ENCODE data around the gene PPY.
"Not testable (repeated sequence)": the region's sequence is repeated elsewhere in the genome, so short reads cannot be mapped to it uniquely, and the experiment has no call there.

PPY gene

DNA sequence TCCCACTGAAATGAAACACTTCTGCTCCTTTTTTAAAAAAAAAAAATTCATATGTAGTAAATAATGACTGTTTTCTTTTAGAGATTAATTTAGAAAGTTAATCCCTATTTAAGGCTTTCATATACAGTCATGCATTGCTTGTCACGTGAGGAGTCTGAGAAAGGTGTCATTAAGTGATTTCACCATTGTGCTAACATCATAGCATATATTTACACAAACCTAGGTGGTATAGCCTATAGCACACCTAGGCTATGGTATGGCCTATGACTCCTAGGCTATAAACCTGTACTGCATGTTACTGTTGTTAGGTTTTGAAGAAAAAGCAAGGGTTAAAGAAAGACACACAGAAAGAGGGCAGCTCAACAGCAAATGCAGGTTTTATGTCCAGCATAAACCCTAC lies 13.7 kb downstream of the PPY start:
- no peak for DNase-seq

DNA sequence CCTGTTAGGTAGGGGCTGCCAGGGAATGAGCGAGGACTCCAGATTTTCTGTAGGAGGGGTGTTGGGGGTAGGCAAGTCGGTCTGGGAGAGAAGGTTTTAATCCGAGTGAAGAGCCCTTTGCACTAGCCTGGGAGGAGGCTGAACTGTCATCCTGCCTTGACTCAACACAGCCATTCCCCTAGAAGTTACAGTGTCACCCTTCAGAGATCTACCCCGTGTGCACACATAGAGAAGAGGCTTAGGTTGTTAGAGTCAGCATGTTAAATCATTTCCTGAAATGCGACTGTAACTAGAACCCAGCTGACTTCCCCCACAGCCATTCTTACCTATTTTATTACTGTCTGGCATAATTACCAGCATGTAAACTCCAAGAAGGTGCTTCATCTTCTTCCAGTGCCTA lies 14.3 kb downstream of the PPY start:
- not testable (repeated sequence) for DNase-seq

DNA sequence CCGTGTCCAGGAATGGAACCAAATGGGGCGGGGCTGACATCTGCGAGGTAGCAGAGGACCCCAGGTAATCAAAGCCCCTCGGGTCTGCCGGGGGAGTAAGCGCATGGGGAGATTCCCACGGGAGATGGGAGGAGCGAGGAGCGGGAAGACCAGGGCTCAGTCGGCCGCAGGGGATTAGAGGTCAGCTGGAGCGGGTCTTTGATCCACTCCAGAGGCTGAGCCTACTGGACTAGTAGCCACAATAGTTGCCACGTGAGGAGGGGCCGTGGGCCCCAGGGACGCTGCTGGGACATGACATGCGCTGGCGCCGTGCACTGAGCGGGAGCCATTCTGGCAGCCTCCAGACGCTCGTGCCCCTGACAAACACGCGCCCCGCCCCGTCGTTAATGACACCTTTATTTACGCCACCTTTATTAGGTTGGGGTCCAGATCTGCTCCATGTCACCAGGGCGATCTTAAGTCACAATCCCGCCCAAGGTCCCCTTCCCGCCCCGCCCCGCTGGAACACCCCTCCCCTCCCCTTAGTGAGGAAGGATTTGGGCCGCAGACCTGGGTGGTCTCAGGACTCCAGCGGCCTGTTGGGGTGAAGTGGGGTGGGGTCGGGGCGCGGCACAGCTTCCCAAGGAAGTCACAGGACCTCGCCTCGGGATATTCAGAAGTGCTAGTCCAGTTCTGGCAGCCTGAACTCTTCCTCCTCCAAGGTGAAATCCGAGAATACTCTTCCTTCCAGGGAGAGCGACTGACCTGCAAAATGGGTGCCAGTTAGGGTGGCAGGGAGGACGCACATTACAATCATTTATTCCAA lies 15.0 kb downstream of the PPY start:
- DNase-seq: no peak

DNA sequence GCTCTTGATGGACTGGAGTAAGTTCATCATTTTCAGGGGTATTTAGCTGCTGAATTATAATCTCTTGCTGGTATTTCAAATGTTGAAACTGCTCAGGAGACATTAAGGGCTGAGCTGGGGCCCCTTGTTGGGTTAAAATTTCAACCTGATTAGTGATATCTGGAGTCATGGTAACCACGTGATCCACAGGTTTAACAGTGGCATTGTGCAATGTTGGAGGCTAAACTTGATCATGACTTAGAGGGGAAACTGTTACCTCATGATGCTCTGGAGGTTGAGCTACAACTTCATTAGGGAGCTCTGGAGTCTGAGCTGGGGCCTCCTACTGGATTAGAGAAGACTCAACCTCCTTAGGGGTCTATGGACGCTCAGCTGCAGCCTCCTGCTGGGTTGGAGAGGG lies 17.7 kb downstream of the PPY start:
- DNase-seq: no peak

DNA sequence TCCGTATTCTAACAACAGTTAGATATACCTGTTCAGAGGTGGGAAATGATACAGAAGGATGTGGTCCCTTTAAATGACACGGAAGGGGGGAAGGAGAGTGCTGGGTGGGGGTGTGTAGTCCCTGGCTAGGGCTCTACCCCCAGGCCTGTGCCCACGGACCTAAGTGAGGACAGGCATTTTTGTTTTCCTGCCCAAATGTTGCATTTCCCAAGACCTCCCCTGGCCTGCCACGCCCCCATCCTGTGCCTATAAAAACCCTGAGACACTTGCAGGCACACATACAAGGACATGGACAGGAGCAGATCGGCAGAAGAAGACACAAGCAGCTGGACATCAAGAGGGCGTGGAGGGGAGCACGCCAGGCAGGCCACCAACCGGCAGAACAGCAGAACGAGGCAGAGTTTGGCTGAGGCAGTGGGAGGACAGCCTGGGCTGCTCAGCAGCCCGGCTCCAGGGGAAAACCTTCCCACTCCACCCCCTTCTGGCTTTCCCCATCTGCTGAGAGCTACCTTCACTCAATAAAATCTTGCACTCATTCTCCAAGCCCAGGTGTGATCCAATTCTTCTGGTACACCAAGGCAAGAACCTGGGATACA lies 21.7 kb downstream of the PPY start:
- no peak for DNase-seq

DNA sequence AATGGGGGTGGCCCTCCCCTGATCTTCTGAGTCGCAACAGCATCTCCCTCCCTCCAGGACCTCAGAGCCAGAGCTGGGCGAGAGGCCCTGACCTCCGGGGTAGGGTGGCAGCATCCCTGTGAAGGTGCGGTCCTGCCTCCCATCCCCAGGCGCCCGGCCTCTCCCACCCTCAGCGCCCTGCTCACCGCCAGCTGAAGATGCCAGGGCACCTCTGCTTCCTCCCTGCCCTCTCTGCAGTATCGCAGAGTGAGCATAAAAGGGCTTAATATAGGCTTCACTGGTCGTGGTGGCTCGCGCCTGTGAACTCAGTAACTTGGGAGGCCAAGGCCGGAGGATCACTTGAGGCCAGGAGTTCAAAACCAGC lies 24.3 kb downstream of the PPY start:
- DNase-seq: no peak

DNA sequence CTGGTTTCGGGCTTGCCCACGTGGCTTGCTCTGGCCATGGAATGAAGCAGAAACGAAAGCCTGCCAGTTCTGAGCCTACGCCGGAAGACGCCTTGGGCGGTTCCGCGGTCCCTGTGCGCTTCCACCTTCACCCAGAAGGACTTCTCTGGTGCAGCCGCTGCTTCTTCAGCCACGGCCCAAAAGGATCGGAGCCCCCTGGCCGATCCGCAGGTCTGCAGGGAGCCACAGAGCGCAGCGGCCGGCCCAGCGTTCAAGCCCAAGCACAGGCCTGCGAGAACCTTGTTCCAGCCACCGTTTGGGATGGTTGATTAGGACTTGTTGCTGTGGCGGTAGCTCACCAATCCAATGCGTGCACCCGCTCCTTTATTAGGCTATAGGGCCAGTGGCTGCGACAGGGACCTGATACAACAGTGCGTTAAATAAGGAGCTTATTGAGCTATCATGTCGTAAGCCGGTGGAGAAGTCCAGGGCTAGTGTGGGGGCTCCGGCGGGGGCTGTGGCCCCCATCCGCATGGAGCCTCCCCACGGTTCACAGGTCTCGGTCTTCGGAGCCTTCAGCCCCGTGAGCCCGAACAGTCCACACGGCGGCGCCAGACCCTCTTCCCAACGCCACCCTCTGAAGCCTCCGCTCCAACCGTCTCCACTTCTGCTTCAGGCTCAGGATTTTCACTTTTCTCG lies 24.8 kb downstream of the PPY start:
- peak; percentile 18 to 30 for DNase-seq

DNA sequence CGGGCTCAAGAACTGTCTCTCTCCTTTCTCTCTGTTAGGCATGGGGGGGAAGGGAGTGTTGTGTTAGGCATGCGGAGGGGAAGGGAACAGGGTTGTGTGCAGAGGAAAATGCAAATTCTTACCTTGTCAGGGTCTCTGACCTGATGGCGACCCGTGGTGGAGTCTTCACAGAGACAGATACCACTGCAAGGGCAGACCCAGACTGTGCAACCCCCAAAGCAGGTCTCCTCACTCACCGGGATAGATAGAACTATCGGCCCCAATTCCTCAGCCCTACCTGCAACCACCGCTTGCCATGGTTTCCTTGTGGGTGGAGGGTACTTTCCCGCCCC lies 25.3 kb downstream of the PPY start:
- DNase-seq: no peak

DNA sequence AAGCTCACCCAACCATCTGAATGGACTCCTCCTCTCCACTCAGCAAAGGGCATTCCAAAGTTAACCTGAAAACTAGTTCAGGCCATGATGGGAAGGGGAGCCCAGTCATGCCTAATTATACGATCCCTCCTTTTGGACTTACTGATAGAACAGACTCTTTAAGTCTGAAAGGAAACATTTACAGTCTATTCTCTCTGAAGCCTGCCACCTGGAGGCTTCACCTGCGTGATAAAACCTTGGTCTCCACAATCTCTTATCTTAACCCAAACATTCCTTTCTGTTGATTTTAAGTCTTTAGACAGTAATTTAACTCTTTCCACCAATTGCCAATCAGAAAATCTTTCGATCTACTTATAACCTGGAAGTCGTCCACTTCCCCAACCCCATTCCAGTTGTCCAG lies 25.9 kb downstream of the PPY start:
- no peak for DNase-seq

DNA sequence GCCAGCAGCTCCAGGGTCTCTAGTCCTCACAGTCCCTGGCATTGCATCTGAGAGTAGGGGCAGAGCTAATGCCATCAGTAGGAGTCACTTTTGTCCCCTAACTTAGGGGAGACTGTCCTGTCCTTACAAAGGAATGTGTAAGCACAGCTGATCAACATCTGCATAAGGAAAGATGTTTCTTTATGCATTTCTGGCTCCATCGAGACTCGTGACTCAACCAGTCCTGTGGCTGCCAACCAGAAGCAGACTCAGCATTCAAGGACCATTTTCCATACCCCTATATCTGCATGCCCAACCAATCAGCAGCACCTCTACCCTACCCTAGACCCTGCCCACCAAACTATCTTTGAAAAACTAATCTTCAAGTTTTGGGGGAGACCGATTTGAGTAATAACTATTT lies 26.7 kb downstream of the PPY start:
- no peak for DNase-seq

DNA sequence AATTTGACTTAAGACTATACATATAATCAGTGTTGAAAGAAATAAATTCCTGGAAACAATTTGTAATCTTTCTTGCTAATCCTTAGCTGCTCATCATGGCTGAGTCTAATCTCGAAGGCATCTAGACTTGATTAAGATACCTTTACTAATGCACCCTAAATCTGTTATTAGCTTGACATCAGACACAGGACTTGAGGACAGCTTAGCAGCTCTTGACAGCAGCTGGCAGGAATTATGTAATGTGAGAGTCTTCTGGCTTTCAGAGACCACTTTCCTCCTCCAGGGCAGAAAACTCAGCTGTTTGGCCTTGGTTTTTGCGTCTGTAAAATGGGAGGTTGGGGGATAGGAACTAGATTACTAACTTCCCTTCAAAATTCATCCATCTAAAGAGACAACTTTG lies 27.8 kb downstream of the PPY start:
- no peak for DNase-seq

DNA sequence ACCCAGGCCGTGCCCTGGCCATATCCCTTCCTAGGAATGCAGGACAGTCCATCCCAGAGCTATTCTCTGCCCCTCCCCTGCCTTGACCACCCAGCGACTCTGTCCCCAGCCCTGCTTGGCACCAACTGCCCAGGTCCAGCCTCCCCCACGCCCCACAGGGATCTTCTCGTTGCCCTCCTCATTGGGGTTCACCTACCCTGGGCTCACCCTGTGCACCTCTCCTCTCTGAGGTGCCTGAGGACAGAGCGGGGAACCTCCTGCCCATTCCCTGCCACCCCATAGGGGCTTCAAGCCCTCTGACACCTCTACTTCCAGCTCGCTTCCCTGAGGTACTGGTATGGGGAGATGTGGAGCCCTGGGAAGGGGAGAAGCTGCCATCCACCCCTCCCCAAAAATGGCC lies 28.7 kb downstream of the PPY start:
- DNase-seq: no peak

DNA sequence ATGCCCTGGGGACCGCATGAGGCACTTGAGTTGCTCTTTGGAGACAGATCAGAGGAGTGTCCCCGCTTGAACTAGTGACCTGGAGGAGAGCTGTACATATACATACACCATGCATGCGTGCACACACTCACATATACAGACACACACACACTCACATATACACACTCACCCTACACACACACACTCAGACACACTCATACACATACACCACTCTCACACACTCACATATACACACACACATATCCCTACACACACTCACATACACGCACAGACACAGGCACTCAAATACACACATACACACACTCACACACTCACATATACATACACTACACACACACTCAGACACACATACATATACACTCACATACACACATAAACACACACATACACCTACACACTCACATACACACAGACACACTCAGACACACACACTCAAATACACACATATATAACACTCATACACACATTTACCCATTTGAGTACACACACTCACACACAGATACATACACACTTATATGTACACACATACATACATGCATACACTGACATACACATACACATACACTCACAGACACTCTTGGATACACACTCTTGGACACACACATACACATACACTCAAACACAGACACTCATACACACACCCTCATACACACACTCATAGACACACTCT lies 29.5 kb downstream of the PPY start:
- DNase-seq: no peak

DNA sequence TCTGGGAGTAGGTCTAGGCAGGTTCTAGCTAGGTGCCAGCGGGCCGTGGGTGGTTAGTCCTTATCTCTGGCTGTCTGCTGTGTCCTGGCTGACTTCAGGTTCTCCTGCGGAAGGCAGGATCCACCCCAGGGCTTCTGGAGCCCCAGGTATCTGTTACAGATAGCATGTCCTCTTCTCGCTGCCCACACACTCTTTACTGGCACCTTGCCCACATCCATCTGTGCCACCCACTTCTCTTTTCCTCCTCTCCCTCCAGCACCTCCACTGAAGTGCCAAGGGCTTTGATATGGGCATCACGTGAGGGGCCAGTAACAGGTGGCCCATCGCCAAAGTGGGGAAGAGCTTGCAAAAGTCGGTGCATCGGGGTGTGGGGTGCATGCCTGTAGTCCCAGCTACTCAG lies 30.4 kb downstream of the PPY start:
- DNase-seq: no peak

DNA sequence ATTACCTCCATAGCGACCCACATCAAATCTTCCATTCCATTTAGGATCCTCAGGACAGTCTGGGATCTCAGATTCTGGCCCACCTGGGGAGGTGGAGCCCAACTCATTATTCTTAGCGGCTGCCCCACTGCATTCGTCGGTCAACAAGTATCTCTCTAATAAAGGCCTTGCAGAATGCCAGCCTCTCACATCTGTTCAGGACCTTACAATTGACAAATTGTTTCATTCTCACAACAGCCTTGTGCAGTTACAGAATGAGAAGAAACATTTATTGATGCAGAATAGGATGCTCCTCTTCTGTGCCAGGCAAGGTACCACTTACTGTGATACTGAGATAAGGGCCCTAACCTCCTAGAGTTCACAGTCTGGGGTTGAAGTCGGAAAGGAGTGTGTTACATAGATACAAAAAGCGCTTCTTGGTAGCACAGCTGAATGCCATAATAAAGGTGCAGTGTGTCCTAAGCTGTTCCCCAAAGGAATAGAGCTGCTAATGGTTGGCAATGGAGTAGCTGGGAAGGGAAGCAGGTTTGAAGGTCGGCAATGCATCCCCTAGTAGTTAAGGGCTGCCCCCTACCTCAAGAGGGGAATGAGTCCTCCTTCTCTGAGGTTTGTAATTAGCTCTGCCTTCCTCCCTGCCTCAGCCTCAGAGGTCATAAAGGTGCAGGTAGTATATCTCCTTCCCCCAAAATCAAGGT lies 32.6 kb downstream of the PPY start:
- DNase-seq: no peak

DNA sequence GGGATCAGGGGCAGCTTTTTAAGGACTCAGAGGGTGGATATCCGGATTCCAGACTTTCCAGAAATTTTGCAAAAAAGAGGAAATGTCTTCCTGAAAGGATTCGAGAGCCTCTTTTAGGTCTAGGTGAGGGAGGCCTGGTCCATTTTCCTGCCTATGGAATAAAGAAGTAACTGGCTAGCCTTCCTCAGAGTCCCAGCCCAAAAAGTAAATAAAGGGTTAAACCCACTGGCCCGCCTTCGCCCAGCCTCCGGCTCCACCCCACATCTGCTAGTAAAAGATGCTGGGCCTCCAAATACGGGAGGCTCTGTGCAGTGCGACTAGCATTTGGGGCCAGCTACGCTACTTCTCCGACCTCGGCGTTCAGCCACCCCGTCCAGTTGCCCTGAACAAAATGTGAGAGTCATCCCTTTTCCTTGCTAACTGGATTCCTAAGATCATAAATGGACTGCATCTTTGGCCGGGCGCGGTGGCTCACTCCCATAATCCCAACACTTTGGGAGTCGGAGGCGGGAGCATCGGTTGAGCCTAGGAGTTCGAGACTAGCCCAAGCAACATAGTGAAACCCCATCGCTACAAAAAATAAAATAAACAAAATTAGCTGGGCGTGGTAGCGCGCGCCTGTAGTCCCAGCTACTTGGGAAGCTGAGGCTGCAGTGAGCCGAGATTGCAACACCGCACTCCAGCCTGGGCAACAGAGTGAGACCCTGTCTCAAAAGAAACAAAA lies 34.1 kb downstream of the PPY start:
- DNase-seq: no peak

DNA sequence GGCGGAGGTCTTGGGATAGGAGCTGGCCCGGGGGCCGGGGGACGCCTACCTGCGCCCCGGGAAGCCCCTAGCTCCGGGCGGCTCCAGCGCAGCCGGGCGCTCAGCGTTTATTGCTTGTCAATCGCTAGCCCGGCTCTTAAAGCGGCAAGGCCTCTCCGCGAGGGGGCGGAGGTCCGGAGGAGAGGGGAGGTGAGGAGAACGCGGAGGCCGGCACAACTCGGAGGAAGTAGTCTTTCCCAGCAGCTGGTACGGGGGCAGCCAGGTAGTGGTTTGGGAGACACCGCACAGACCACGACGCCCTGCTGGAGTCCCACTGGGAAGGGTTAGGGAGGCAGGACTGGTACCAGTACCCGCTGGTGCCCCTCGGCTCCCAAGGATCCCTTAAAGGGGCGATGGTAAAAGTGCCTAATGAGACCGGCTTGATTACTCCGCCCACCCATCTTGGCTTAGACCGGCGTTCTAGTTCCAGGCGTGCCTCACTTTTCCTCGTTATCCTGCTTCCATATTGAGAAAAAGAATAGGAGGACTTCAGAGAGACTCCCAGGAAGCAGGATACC lies 34.8 kb downstream of the PPY start, which contains the start of gene MPP2:
Gene MPP2 (minus strand): TSS at position 112 of the 557 bp plus-strand sequence. CDS start 3,076 bp downstream, outside the sequence.
- DNase-seq: no peak

DNA sequence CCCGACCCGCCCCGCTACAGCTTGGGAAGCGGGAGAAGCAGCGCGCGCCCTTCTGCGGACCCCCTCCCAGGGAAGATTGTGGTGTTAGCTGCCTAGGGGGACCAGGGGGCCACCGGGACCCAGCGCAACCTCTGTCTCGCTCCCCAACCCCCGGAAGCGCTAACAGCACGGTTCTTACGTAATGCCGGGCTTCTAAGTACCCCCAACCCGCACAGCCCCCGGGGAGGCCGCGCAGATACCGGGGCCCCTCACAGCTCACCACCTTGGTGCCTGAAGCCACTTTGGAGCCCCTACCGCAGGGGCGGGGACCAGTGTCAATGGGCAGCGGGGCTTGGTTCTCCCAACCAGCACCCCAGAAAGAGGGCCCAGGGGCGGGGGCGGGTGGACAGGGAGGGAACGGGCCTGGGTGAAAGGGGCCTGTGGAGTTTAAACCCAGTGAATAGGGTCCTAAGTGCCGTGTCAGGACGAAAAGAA lies 35.3 kb downstream of the PPY start:
- no peak for DNase-seq

DNA sequence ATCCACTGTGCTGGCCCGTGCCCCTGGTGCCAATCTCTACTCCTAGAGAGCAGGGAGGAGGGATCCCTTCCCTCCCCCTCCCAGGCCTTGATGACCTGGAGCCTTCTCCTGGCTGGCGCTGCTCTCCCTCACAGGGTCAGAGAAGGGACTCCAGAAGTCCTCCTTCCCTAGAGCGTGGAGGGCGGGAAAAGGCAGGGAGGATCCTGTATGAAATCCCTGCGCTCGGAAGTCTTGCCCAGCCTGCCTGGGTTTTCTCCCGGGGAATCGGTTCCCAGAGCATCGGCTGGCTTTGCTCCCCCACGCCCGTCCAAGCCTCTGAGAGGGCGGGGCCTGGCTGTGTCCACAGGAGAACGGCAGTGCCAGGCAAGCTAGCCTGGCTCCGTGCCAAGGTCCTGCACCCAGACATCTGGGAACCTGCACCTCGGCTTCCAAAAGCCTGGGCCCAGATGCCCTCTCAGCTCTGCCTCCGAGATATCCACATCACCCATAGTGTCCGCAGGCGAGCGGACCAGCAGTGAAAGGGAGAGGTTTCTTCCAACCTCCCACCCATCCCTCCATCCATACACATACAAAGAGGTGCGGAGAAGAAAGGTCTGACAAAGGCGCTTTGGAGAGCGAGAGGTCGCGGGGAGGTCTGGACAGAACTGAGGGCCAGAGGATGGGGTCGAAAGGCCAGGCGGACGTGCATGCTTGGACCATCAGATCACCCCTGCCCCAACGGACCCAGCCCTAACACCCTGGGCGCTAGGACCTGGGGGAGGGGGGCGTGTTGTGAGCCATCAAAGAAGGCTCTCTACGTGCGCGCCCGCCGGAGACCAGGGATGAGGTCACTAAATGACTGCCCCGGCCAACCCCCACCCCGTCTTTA lies 36.1 kb downstream of the PPY start:
- no peak for DNase-seq

DNA sequence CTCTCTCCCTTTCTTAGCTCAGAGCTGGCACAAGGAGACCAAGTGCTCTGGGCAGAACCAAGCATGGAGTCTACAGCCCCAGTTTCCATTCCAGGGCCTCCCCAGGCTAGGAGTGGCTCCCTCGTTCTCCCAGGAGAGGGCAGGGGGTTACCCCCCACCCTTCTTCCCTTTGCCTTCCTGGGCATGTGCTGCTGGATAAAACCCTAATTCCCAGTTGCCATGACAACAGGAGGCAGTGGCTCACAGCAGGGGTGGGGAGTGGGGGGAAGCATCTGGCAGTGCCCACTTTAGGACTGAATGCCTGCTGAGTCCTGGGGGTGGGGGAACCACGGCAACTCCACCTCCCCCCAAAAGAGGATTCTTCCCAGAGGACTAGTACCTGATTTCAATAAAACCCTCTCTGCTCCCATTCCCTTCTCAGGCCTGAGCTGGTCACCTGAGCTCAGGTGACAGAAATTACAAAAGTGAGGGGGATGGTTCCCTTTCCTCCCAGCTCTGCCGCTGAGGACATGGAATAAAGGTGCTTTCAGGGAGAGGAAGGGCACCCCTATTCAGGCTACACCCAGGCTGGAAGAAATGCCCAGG lies 36.8 kb downstream of the PPY start:
- no peak for DNase-seq

Data from bone marrow (tissue), 2 donors.